Measurements from ENCODE around the gene LRP1.

The LRP1 gene

DNA sequence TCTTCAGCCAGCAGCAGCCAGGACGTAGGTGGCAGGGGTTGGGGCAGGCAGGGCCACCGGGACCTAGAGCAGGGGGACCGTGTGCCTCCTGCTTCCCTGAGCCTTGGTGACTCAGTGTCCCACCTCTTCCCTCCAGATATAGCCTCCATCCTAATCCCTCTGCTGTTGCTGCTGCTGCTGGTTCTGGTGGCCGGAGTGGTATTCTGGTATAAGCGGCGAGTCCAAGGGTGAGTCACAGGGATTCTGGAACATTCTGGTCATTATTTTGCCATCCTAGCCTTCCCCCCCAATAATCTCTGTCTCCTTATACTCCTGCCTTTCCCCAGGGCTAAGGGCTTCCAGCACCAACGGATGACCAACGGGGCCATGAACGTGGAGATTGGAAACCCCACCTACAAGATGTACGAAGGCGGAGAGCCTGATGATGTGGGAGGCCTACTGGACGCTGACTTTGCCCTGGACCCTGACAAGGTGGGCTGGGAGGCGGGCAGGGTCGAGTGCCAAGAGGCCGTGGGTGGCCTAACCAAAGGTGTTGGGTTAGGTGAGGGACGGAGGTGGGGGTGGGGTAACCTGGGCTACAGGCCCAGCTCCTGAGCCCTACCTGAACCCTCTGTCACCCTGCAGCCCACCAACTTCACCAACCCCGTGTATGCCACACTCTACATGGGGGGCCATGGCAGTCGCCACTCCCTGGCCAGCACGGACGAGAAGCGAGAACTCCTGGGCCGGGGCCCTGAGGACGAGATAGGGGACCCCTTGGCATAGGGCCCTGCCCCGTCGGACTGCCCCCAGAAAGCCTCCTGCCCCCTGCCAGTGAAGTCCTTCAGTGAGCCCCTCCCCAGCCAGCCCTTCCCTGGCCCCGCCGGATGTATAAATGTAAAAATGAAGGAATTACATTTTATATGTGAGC lies 83.8 kb downstream of the LRP1 start:
- no peak for DNase-seq

DNA sequence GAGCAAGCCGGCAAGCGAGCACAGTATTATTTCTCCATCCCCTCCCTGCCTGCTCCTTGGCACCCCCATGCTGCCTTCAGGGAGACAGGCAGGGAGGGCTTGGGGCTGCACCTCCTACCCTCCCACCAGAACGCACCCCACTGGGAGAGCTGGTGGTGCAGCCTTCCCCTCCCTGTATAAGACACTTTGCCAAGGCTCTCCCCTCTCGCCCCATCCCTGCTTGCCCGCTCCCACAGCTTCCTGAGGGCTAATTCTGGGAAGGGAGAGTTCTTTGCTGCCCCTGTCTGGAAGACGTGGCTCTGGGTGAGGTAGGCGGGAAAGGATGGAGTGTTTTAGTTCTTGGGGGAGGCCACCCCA lies 84.4 kb downstream of the LRP1 start:
- DNase-seq, result no peak

GRCh38 chr12:57213058-57213715 lies 84.9 kb downstream of the LRP1 start:
- DNase-seq, result peak; percentile 69

DNA sequence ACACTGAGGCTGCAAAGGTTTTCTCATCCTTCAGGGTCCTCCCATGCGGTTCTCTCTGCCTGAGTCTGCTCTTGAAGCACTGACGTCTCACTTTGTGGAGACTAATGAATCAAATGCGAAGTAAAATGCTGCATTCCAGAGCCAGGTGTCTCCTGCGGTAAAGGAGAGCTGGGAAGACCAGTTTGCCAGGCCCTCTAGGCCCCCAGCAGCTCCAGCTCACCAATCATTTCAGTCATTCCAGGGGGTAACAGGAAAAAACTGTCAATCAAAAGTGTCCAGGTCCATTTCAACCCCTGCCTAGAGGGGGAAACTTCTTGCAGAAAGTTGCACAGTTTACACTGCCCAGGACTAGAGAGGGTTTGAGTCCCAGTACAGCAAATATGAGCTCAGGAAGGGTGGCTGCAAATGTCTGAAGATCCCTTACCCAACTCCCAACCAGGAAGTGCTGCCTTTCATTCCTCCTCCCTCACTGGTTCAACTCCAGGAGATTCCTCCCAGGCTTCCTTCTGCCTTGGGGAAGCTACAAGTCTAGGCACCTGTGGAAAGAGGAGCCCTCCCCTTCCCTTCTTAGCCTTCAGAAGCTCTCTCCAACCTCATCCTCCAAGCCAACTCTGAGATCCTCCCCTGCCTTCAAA lies 85.6 kb downstream of the LRP1 start:
- DNase-seq, result no peak

DNA sequence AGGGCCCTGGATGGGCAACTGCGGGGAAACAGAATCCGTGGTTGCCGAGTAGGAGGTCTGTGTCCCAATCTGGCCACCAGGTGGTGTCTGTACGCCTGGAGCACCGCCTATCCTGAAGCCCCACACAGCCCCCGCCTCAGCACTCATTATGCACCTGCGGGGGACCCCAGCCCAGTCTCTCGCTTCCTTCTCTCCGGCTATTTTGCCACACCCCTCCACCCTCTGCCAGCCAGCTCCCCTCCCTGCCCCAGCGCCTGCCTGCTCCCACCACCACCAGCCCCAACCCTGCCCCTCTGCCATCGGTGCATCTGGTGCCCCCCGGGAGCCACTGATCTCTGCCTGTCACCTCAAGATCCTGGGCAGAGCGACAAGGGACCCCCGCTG lies 86.1 kb downstream of the LRP1 start:
- peak; percentile 62 for DNase-seq

DNA sequence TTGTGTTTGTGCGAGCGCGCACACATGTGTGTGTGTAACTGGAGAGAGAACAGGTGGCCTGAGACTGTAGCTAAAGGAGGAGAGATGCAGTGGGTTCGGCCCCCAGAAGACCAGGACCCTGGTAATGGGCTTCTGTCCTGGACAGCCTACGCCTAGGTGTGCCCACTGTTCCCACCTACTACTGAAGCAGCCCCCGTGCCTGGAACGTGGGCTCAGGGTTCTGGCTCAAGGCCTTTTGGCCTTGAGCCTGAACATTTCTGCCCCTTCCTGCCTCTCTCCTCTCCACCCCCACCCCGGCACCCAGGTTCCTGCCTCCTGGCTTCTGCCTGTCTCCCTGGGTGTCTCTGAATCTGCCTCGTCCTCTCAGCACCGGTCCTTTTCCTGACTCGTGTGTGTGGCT lies 86.8 kb downstream of the LRP1 start:
- no peak for DNase-seq

GRCh38 chr12:57215668-57216013 lies 87.4 kb downstream of the LRP1 start:
- DNase-seq, result peak; percentile 47

GRCh38 chr12:57216014-57216911 lies 88.0 kb downstream of the LRP1 start, which contains the start of gene NXPH4:
Gene NXPH4, plus strand, starts transcription at chr12:57216794. Its CDS starts 176 bp downstream, at chr12:57216970.
- peak; percentile 55 for DNase-seq

DNA sequence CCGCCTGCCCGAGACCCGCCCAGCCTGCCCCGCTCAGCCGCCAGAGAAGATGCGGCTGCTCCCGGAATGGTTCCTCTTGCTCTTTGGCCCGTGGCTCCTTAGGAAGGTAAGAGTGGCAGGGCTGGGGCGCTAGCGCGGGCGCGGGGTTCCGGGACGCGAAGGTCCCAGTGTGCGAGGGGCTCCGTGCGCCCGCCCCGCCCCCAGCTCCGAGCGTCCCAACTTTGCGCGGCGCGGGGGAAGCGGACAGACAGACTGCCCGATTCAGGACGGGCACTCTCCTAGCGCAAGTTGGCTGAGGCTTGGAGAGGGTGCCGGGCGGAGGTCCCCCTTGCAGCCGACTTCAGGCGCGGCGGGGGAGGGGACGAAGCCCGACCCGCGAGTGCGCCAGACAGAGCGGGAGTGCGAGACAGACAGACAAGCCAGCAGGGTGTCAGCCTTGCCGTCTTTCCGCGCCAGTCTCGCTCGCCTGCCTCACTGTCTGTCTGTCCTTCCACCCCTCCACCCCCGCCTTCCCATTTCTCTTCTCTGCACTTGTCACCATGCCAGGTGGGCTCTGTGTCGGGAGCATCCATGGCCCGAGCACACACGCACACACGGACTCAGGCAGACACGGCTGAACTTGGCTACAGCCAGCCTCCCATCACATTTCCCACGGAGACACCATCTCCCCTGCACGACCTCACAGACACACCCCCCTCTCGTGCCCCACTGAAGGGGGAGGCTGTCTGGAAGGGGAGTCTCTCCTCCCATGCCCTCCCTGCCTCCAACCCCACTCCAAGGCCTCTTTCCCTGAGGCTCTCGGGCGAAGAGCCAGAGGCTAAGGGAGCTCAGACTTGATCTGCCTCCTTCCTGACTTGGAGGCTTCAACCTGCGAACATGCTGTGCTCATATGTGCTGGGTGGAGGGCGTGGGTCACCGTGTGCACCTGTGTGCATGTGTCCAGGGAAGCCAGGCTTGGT lies 88.9 kb downstream of the LRP1 start:
- peak; percentile 66 for DNase-seq

- peak; percentile 25 for DNase-seq
These were observed 90.0 kb downstream of the LRP1 start for GRCh38 chr12:57218030-57218853.

GRCh38 chr12:57219205-57219992 lies 91.1 kb downstream of the LRP1 start:
- no peak for DNase-seq

- no peak for DNase-seq
These were observed 91.9 kb downstream of the LRP1 start for GRCh38 chr12:57219993-57220754.

DNA sequence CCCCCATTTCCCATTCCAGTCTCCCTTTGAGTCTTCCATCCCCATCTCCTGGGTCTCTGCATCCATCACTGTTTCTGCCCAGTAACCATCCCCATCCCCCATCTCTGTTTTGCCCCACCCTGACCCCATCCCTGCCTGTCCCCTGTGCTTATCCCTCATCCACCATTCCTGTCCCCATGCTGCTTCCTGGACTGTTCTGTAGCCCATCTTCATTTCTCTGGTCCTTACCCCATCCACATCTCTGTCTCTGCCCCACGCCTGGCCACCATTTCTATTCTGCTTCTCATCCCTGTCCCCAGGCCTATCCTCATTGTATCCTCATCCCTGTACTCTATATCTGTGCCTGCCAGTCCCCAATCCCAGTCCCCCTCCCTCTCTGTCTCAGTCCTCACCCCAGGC lies 92.5 kb downstream of the LRP1 start:
- DNase-seq, result no peak

DNA sequence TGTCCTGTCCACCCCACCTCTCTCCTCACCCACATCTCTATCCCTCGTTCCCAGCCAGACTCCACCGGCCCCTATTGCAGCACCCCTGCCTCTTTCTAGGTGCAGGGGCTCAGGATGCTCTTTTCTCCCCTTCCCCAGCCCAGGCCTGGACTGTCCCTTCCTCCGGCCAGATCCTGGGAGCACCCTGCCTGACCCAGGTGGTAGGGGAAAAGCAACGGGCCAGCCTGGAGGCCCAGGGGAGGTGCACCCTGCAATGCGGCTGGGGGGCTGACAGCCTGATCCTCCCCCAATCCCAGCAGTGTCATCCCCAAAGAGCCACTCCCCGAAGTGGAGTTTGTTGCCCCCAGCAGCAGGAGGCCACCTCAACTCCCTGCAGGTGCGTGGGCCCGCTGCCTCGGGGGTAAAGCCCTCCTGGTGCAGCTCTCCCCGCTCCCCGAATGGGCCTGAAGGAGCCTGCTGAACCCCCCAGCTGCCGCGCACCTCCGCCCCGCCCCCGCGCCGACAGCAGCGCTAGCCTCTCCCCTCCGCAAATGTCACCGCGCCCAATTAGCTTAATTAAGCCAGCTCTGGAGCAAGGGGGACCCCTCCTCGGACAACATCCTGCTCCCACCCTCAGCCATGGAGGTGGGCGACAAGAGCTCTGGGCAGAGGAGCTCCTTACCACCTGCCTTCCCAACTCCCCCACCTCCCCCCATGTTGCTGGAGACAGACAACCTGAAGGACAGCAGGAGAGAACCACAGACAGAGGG lies 93.1 kb downstream of the LRP1 start:
- no peak for DNase-seq

DNA sequence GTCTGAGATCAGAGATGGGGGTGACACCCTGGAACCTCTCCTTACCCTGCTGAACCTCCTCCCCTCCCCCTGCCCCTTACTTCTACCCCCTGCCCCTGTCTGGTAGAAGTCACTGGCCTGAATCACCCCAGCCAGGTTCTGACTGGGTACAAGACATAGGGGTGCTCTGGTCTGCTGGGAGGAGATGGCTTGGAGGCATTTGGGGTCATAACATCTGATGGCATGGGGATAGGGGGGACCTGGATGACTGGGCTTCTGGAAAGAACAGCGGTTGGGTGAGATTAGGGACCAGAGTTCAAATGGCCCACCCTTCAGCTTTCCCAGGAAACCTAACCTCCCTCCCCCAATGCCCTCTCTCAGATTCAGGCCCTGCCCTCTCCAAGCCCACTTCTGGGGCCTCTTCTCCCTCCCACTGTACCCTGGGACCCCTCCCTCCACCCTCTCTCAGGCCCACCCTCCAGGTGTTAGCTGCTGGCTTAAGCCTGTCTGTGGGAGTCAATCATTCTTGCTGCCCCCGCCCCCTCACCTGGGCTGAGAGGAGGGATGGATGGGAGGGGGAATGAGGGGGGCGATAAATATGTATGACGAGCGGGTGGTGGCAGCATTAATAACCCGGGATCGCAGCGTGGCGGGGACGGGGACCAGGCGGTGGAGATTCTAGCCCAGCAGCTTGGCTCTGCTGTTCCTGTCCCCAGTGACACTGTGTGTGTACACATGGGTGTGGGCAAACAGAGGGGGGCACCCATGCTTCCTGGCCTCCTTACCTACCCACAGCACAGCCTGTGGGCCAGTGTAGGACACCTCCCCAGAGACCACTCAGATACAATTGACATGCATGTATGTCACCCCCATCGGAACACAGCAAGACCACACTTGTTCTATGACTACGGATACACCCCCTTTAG lies 94.3 kb downstream of the LRP1 start:
- DNase-seq, result no peak

Measured in right kidney (tissue), 1 donor.